ENCODE results near the gene ADH4. TPM values are rescaled to one million over a fixed set of nuclear protein-coding genes. Genes with fewer than 3 reads are reported as not detected.

The ADH4 gene
- total and polyA plus RNA-seq, 2 donors (not counting 3 experiments of a cell fraction or from before 2014, with no cell fraction given): not detected

- no peaks in the 10 kb centered on the region for H3K36me3 ChIP-seq (ENCODE audit: control insufficient read depth in 2 of 2, extremely low read depth in 1 of 2, insufficient read depth in 2 of 2, low read length in 2 of 2)
- H3K27ac ChIP-seq (ENCODE audit: insufficient read depth, low read depth, low read length): no peak overlapping the region
- DNase-seq (ENCODE audit: low read depth, low spot score): no peak
- intact Hi-C loops (cut with micrococcal nuclease): no loop called here
- no peak overlapping the region for H3K4me3 ChIP-seq (replicated peaks in 1 of 3; ENCODE audit: insufficient read depth in 1 of 3, low read depth in 1 of 3, low read length in 3 of 3)
- H3K27me3 ChIP-seq (ENCODE audit: control insufficient read depth in 2 of 2, insufficient read depth in 2 of 2, low read length in 2 of 2): no peaks in the 10 kb centered on the region
- H3K4me1 ChIP-seq (ENCODE audit: control insufficient read depth, extremely low read depth, insufficient read depth, low read length): no peaks in the 10 kb centered on the region
- H3K9me1 ChIP-seq (replicated peaks; ENCODE audit: control insufficient read depth, extremely low read depth, insufficient read depth, low read length): no peaks in the 10 kb centered on the region
- BruUV-seq (replicated peaks): no TSS peak
- H3K9me3 ChIP-seq (replicated peaks; ENCODE audit: control insufficient read depth, insufficient read depth, low read length): no peaks in the 10 kb centered on the region
- H3K4me2 ChIP-seq (ENCODE audit: insufficient read depth, low read length): no peak overlapping the region
- H3K79me2 ChIP-seq (ENCODE audit: control insufficient read depth, insufficient read depth, low read length): no peaks in the 10 kb centered on the region
- CTCF ChIA-PET: no interaction called here
- H3K9ac ChIP-seq (replicated peaks; ENCODE audit: extremely low read depth, insufficient read depth, low read length): no peak overlapping the region
- no peak for TF ChIP-seq GATA2 (IDR thresholded peaks at IDR 0.05; ENCODE audit: insufficient read depth, insufficient read length, low read depth, low read length)
- TF ChIP-seq POLR2A (IDR thresholded peaks at IDR 0.05; ENCODE audit: low read depth, low read length): no peak
- no peak for TF ChIP-seq MAX (IDR thresholded peaks at IDR 0.05; ENCODE audit: insufficient read depth, insufficient read length)
- no peak for TF ChIP-seq POLR2AphosphoS5 (IDR thresholded peaks at IDR 0.05; ENCODE audit: insufficient read depth, low read depth, low read length)
- no peak for TF ChIP-seq MYC (IDR thresholded peaks at IDR 0.05; ENCODE audit: low read depth, low read length)
- TF ChIP-seq EZH2 (IDR thresholded peaks at IDR 0.05; ENCODE audit: borderline replicate concordance, low read depth, low read length, severe bottlenecking): no peak
- TF ChIP-seq CTCF (IDR thresholded peaks at IDR 0.05; ENCODE audit: extremely low read depth in 1 of 2, insufficient read depth in 1 of 2, low read depth in 1 of 2, low read length in 2 of 2): no peak
- no peak for FAIRE-seq
- no peak overlapping the region for H2AFZ ChIP-seq (ENCODE audit: low read depth, low read length)
- POLR2A ChIA-PET: no interaction called here
- H4K20me1 ChIP-seq (replicated peaks; ENCODE audit: control insufficient read depth, extremely low read depth, insufficient read depth, low read length): no peaks in the 10 kb centered on the region
- dilution Hi-C loops (cut with MboI; ENCODE audit: extremely low pct_ligation_motif_present, low sequenced_read_pairs): no loop called here
Observed at GRCh38 chr4:99179178-99179577, 35.1 kb upstream of the ADH4 start.
